ENCODE data around the gene HMG20B.
"Not testable (repeated sequence)": the region's sequence is repeated elsewhere in the genome, so short reads cannot be mapped to it uniquely, and the experiment has no call there.

Gene HMG20B

GRCh38 chr19:3572855-3573161 lies at the start of gene HMG20B:
HMG20B (plus strand) TSS chr19:3572944; CDS start chr19:3573310, 366 bp downstream.
- H3K9me3 Mint-ChIP-seq = no peaks in the 10 kb centered on the region
- H3K4me3 Mint-ChIP-seq = peak within 1 kb of the TSS; percentile 77
- peaks cover 21% of the 10 kb centered on the region for H3K36me3 Mint-ChIP-seq
- ATAC-seq = no peak
- peaks cover 30% of the 10 kb centered on the region for H3K4me1 Mint-ChIP-seq
- peak within 1 kb of the TSS; percentile 60 for H3K27ac Mint-ChIP-seq
- H3K27me3 Mint-ChIP-seq = no peaks in the 10 kb centered on the region

DNA sequence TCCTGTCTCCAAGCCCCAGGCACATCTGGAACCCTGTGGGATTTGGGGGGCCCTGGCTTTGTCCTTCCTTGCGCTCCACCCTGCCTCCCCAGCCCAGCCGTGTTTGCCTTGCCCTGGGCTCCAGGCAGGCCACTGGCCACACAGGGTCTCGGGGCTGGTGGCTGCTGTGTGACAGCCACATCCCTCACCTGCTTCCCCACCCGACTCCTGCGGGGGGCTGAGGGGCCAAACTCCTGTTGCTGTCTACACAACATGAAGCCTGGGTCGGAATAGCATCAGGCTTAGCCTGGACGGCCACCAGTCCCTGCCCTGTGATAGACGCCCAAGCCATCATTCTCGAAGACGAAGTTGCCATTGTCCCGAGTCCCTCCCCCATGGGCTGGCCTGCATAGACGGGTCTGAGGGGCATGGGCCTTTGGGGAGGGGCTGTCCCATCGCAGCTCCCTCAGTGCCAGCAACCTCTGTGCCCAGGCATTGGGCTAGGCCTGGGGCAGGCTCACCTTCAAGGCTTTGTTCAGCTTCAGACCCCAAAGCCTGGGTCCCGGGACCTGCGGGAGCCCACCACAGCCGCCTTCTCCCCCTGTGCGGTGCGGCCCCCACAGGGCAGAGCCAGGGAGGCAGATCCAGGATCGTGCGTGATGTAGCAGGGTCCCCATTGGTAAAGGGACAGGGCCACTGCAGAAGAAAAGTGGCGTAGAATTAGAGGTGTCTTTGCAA lies 49.2 kb upstream of the HMG20B start:
- peaks cover 31% of the 10 kb centered on the region for H3K36me3 Mint-ChIP-seq
- no peaks in the 10 kb centered on the region for H3K9me3 Mint-ChIP-seq
- H3K27me3 Mint-ChIP-seq = no peaks in the 10 kb centered on the region
- no peak overlapping the region for H3K4me3 Mint-ChIP-seq
- peaks cover 19% of the 10 kb centered on the region for H3K4me1 Mint-ChIP-seq
- H3K27ac Mint-ChIP-seq = no peak overlapping the region
- ATAC-seq = no peak

DNA sequence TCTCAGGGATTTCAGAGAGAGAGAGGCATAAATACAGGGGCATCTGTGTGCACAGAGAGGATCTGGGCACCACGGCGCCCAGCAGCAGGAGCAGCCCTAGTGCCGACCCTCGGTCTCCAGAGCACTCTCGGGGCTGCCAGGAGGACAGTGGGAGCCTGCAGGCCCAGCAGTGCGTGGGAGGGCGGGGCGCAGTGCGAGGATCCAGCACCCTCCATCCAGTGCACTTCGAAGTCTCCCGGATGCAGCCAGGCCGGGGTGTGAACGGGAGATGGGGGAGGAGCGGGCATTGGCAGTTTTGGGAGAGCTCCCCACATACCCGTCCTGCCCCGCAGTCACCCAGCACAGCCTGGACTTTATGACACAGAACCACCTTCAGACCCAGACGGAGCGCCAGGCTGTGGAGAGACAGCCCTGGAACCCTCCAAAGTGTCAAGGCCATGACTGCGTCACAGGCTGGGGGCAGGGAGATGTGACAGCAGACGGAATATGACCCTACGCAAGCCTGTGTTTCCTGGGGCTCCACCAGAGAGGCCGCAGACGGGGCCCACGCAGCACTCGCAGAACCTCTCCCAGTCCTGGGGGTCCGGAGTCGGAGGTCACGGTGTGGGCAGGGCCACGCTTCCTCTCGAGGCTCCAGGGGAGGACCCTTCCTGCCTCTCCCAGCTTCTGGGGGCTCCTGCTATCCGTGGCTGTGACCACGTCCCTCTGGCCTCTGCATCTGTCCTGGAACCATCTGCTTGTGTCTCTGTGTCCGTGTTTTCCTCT lies 48.5 kb upstream of the HMG20B start:
- H3K4me3 Mint-ChIP-seq = no peak overlapping the region
- ATAC-seq = no peak
- no peak overlapping the region for H3K27ac Mint-ChIP-seq
- peaks cover 31% of the 10 kb centered on the region for H3K36me3 Mint-ChIP-seq
- H3K9me3 Mint-ChIP-seq = no peaks in the 10 kb centered on the region
- H3K4me1 Mint-ChIP-seq = peaks cover 13% of the 10 kb centered on the region
- H3K27me3 Mint-ChIP-seq = no peaks in the 10 kb centered on the region

DNA sequence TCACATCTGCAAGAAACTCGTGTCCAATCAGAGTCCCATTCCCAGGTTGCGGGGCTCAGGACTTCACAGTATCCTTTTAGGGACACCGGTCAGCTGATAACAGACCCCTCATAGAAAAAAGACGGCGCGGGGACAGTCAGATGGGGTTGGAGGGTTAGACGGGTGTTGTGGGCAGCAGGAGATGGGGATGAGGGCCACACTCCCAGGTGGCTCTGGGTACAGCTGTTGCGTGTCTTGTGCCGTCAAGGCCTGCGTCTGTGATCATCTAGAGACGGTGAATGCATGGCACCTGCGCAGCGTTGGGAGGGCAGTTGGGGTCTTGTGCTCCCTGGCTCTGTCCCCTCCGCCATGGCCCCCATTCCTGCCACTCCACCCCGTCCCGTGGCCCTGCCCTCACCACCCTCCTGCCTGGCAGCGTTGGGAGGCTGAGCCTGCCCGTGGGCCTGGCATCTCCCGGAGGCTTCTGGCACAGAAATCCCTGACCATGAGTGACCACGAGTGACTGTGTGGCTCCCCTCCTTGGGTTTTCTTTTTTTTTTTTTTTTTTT lies 47.8 kb upstream of the HMG20B start:
- Mint-ChIP-seq H3K4me1 (peaks cover 7% of the 10 kb centered on the region), H3K27ac (no peak overlapping the region), H3K9me3 (no peaks in the 10 kb centered on the region), H3K4me3 (no peak overlapping the region), H3K36me3 (peaks cover 31% of the 10 kb centered on the region), H3K27me3 (no peaks in the 10 kb centered on the region)
- no peak for ATAC-seq

DNA sequence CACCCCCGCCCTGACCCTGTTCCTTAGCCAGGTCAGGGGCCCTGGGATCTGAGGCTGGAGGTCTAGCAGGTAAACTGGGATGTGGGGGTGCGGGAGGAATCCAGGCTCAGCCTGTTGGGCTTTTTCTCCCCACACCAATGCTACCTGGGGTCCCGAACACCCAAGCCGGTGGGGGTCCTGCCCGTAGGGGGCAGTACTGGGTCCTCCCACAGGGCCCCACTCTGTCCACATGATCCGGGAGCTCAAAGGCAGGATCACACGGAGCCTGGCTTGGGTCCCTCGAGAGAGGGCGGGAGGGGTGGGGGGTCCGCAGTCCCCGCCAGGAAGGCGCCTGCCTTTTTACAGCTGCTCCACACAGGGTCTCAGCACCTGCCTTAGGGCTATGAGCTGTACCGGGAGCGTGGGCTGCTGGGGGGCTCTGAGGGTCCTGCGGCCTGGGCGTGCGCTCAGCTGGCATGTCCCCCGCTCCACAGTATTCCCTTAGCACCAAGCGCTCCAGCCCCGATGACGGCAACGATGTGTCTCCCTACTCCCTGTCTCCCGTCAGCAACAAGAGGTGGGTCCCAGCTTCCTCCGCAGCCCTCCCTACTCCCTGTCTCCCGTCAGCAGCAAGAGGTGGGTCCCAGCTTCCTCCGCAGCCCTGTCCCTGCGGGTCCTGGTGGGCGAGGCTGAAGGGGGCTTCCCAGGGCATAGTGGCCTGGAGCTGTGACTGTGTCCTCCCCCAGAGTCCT lies 46.1 kb upstream of the HMG20B start:
- H3K27ac Mint-ChIP-seq = no peak overlapping the region
- H3K4me3 Mint-ChIP-seq = no peak overlapping the region
- no peak for ATAC-seq
- H3K4me1 Mint-ChIP-seq = peaks cover 5% of the 10 kb centered on the region
- peaks cover 25% of the 10 kb centered on the region for H3K36me3 Mint-ChIP-seq
- H3K9me3 Mint-ChIP-seq = no peaks in the 10 kb centered on the region
- no peaks in the 10 kb centered on the region for H3K27me3 Mint-ChIP-seq

- Mint-ChIP-seq H3K4me1 (peaks cover under 1% of the 10 kb centered on the region), H3K9me3 (no peaks in the 10 kb centered on the region), H3K27ac (no peak overlapping the region), H3K36me3 (peaks cover 22% of the 10 kb centered on the region), H3K27me3 (no peaks in the 10 kb centered on the region), H3K4me3 (no peak overlapping the region)
- ATAC-seq = no peak
These were observed 45.4 kb upstream of the HMG20B start for GRCh38 chr19:3527238-3527910.

DNA sequence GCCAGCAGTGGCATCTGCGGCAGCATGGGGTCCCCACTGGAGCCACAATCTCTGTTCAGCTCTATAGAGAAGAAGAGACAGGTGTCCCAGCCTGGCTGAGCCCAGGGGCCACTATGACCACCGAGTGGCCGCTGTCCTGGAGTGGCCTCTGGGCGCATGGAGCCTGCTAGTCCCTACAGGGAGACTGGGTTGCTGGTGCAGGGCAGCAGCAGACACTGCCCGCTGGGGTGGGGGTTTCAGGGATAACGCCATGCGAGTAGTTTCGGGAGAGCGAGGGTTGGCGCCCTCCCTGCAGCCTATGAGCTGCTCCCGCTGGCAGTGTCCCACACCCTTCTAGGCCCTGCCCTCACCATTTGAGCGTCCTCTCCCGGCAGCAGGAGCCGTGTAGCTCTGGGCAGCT lies 44.7 kb upstream of the HMG20B start:
- H3K4me1 Mint-ChIP-seq = no peaks in the 10 kb centered on the region
- no peak overlapping the region for H3K27ac Mint-ChIP-seq
- H3K4me3 Mint-ChIP-seq = no peak overlapping the region
- H3K27me3 Mint-ChIP-seq = no peaks in the 10 kb centered on the region
- no peak for ATAC-seq
- H3K9me3 Mint-ChIP-seq = no peaks in the 10 kb centered on the region
- peaks cover 25% of the 10 kb centered on the region for H3K36me3 Mint-ChIP-seq

DNA sequence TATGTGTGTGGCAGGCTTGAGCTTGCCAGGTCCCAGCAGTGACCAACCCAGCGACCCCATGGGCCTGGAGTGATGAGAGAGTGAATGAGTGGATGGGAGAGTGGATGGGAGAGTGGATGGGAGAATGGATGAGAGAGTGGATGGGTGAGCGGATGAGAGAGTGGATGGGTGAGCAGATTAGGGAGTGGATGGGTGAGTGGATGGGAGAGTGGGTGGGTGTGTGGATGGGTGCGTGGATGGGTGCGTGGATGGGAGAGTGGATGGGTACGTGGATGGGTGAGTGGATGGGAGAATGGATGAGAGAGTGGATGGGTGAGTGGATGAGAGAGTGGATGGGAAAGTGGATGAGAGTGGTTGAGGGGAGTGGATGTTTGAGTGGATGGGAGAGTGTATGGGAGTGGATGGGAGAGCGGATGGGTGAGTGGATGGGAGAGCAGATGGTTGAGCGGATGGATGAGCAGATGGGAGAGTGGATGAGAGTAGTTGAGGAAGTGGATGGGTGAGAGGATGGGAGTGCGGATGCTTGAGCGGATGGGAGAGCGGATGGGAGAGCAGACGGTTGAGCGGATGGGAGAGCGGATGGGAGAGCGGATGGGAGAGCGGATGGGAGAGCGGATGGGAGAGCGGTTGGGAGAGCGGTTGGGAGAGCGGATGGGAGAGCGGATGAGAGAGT lies 44.1 kb upstream of the HMG20B start:
- Mint-ChIP-seq H3K36me3 (peaks cover 26% of the 10 kb centered on the region), H3K9me3 (no peaks in the 10 kb centered on the region), H3K27me3 (no peaks in the 10 kb centered on the region), H3K27ac (no peak overlapping the region), H3K4me3 (no peak overlapping the region), H3K4me1 (no peaks in the 10 kb centered on the region)
- no peak for ATAC-seq

DNA sequence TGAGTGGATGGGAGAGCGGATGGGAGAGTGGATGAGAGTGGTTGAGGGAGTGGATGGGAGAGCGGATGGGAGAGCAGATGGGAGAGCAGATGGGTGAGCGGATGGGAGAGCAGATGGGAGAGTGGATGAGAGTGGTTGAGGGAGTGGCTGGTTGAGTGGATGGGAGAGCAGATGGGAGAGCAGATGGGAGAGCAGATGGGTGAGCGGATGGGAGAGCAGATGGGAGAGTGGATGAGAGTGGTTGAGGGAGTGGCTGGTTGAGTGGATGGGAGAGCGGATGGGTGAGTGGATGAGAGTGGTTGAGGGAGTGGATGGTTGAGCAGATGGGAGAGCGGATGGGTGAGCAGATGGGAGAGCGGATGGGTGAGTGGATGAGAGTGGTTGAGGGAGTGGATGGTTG lies 43.4 kb upstream of the HMG20B start:
- not testable (repeated sequence) for ATAC-seq, H3K4me1 Mint-ChIP-seq, H3K27ac Mint-ChIP-seq, H3K4me3 Mint-ChIP-seq, H3K9me3 Mint-ChIP-seq, H3K27me3 Mint-ChIP-seq
- H3K36me3 Mint-ChIP-seq = peaks cover 23% of the 10 kb centered on the region

DNA sequence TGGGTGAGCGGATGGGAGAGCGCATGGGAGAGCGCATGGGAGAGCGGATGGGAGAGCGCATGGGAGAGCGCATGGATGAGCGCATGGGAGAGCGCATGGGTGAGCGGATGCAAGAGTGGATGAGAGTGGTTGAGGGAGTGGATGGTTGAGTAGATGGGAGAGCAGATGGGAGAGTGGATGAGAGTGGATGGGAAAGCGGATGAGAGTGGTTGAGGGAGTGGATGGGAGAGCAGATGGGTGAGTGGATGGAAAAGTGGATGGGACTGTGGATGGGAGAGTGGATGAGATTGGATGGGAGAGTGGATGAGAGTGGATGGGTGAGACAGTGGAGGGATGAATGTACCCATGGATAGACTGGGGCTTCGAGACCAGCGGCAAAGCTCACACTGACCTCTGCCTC lies 42.4 kb upstream of the HMG20B start:
- no peak for ATAC-seq
- H3K4me3 Mint-ChIP-seq = no peak overlapping the region
- peaks cover 32% of the 10 kb centered on the region for H3K36me3 Mint-ChIP-seq
- H3K27ac Mint-ChIP-seq = no peak overlapping the region
- H3K9me3 Mint-ChIP-seq = no peaks in the 10 kb centered on the region
- H3K27me3 Mint-ChIP-seq = no peaks in the 10 kb centered on the region
- H3K4me1 Mint-ChIP-seq = no peaks in the 10 kb centered on the region

DNA sequence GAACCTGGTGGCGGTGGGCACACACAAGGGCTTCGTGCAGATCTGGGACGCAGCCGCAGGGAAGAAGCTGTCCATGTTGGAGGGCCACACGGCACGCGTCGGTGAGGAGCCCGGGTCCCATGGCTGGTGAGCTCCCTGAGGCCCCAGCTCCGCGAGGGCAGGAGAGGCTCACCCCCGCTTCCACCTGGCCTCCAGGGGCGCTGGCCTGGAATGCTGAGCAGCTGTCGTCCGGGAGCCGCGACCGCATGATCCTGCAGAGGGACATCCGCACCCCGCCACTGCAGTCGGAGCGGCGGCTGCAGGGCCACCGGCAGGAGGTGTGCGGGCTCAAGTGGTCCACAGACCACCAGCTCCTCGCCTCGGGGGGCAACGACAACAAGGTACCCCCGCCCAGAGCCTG lies 41.0 kb upstream of the HMG20B start:
- no peak for ATAC-seq
- H3K27ac Mint-ChIP-seq = no peak overlapping the region

DNA sequence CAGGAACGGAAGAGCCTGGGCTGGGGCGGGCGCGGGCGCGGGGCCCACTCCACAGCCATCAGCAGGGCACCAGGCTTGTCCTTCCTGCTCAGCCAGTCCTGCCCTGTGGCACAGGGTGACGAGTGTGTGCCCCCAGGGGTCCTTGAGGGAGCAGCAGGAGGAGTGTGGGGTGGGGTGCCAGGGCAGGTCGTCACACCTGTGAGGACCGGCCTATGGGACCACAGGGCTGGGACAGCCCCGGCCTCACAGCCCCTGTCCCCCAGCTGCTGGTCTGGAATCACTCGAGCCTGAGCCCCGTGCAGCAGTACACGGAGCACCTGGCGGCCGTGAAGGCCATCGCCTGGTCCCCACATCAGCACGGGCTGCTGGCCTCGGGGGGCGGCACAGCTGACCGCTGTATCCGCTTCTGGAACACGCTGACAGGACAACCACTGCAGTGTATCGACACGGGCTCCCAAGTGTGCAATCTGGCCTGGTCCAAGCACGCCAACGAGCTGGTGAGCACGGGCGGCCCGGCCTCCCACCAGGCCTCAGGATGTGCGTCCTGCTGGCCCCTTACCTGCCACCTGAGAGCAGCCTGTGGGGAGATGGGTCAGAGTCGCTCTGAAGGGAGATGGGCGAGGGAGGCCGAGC lies 40.5 kb upstream of the HMG20B start:
- ATAC-seq = no peak
- H3K27ac Mint-ChIP-seq = no peak overlapping the region
- H3K9me3 Mint-ChIP-seq = no peaks in the 10 kb centered on the region
- no peaks in the 10 kb centered on the region for H3K27me3 Mint-ChIP-seq
- H3K36me3 Mint-ChIP-seq = peaks cover 39% of the 10 kb centered on the region
- H3K4me3 Mint-ChIP-seq = no peak overlapping the region
- no peaks in the 10 kb centered on the region for H3K4me1 Mint-ChIP-seq

More for the DNA sequence above, 41.0 kb upstream of the HMG20B start:
- Mint-ChIP-seq H3K36me3 (peaks cover 42% of the 10 kb centered on the region), H3K4me1 (no peaks in the 10 kb centered on the region), H3K27me3 (no peaks in the 10 kb centered on the region), H3K9me3 (no peaks in the 10 kb centered on the region), H3K4me3 (no peak overlapping the region)

DNA sequence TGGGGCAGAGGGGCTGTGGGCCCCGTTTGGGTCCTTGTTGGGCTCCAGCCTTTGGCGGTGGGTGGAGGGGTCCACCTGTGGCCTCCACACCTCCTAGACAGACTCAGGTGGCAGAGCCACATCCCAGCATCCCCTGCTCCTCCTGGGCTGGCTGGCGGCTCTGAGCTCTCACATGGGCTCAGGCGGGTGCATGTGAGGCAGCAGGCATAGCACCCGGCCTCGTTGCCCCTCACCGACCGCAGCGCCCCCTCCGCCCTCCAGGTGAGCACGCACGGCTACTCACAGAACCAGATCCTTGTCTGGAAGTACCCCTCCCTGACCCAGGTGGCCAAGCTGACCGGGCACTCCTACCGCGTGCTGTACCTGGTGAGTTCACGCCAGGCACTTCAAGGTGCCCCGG lies 39.7 kb upstream of the HMG20B start:
- no peaks in the 10 kb centered on the region for H3K27me3 Mint-ChIP-seq
- no peak overlapping the region for H3K27ac Mint-ChIP-seq
- no peak for ATAC-seq
- H3K4me3 Mint-ChIP-seq = no peak overlapping the region
- no peaks in the 10 kb centered on the region for H3K9me3 Mint-ChIP-seq
- no peaks in the 10 kb centered on the region for H3K4me1 Mint-ChIP-seq
- H3K36me3 Mint-ChIP-seq = peaks cover 45% of the 10 kb centered on the region

DNA sequence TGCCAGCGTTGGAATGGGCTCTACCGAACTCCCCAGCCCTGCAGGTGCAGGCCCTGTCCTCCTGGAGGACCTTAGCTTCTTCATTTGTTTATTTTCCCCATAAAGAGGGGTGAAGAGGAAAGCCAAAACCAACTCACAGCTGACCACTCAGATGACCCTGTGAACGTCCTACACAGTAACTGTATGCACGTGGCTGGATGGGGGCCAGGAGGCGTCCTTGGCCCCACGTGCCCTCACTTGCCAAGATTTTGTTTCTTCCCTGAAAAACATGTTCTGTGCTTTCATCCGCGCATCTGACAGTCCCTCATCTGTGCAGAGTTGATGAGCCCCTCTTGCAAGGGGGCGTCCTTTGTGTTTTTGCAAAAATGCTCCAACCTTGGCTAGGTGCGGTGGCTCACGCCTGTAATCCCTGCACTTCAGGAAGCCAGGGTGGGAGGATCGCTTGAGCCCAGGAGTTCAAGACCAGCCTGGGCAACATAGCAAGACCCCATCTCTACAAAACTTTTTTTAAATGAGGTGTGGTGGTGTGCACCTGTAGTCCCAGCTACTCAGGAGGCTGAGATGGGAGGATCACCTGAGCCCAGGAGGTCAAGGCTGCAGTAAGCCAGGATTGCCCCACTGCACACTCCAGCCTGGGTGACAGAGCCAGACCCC lies 39.1 kb upstream of the HMG20B start:
- ATAC-seq = no peak
- no peak overlapping the region for H3K4me3 Mint-ChIP-seq
- H3K27me3 Mint-ChIP-seq = no peaks in the 10 kb centered on the region
- peaks cover 52% of the 10 kb centered on the region for H3K36me3 Mint-ChIP-seq
- no peaks in the 10 kb centered on the region for H3K4me1 Mint-ChIP-seq
- no peak overlapping the region for H3K27ac Mint-ChIP-seq
- no peaks in the 10 kb centered on the region for H3K9me3 Mint-ChIP-seq

All from stimulated activated memory B cell treated with anti-CD40 and anti-IgM and Interleukin-4, amounts not matched to agents 10 μg/mL and 1 μg/mL and 100 μg/mL, for 72 hours (primary cell).